GM19324 (cell line): ENCODE data around the gene APC2.
A peak's percentile ranks its signal among the peaks of the same experiment; 100 is the strongest.

ENCODE experiments used
- ATAC-seq: cut with Tn5 transposase; IDR thresholded peaks from one replicate; pipeline ENCODE4 v1.9.1; 2021; ENCODE audit warnings: mild to moderate bottlenecking, moderate library complexity; ENCODE audit not compliant: unreplicated experiment, low FRiP score

APC2 gene, protein sequence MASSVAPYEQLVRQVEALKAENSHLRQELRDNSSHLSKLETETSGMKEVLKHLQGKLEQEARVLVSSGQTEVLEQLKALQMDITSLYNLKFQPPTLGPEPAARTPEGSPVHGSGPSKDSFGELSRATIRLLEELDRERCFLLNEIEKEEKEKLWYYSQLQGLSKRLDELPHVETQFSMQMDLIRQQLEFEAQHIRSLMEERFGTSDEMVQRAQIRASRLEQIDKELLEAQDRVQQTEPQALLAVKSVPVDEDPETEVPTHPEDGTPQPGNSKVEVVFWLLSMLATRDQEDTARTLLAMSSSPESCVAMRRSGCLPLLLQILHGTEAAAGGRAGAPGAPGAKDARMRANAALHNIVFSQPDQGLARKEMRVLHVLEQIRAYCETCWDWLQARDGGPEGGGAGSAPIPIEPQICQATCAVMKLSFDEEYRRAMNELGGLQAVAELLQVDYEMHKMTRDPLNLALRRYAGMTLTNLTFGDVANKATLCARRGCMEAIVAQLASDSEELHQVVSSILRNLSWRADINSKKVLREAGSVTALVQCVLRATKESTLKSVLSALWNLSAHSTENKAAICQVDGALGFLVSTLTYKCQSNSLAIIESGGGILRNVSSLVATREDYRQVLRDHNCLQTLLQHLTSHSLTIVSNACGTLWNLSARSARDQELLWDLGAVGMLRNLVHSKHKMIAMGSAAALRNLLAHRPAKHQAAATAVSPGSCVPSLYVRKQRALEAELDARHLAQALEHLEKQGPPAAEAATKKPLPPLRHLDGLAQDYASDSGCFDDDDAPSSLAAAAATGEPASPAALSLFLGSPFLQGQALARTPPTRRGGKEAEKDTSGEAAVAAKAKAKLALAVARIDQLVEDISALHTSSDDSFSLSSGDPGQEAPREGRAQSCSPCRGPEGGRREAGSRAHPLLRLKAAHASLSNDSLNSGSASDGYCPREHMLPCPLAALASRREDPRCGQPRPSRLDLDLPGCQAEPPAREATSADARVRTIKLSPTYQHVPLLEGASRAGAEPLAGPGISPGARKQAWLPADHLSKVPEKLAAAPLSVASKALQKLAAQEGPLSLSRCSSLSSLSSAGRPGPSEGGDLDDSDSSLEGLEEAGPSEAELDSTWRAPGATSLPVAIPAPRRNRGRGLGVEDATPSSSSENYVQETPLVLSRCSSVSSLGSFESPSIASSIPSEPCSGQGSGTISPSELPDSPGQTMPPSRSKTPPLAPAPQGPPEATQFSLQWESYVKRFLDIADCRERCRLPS (N-terminal part only)

DNA sequence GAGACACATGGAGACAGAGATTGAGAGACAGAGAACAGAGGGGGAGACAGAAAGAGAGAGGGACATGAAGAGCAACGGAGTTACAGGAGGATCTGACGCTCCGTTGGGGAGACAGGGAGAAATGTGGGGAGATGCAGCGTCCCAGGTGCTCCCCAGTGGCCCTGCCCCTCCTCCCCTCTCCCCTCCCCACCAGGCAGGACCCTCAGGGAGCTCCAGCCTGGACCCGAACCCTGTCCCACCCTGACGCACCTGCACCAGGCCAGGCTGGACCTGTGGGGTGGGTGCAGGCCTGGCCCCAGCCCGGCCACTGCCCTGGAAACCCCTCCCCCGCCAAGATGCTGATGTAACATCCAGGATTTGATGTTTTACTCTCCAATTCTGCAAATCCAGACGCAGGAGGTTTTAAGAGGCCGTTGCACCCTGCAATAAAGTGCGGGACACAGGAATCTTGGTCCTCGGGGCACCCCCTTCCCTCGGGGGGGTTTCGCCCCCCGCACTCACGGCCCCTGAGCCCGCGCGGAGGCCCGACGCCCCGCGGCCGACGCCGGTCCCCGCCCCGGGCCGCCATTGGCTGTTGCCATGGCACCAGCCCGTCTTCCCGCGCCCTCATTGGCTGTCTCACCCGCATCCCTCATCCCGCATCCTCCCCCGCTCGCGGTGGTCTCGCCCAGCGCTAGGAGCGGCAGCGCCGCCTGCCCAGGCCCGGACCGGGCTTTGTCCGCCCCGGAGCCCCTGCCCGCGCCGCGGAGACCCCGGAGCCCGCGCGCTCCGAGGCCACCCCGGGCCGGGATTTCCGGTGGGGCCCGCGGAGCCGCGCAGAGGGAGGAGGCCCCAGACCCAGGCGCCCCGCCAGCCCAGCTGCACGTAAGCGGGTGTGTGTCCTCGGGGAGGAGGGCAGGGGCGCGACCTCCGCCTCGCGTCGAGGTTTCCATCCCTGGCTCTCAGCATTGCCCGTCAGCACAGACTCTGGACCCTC, at the start of gene APC2:
Gene APC2, plus strand, starts transcription at position 655 of the 976 bp plus-strand sequence. CDS start 2,881 bp downstream, outside the sequence.
- ATAC-seq: no peak

DNA sequence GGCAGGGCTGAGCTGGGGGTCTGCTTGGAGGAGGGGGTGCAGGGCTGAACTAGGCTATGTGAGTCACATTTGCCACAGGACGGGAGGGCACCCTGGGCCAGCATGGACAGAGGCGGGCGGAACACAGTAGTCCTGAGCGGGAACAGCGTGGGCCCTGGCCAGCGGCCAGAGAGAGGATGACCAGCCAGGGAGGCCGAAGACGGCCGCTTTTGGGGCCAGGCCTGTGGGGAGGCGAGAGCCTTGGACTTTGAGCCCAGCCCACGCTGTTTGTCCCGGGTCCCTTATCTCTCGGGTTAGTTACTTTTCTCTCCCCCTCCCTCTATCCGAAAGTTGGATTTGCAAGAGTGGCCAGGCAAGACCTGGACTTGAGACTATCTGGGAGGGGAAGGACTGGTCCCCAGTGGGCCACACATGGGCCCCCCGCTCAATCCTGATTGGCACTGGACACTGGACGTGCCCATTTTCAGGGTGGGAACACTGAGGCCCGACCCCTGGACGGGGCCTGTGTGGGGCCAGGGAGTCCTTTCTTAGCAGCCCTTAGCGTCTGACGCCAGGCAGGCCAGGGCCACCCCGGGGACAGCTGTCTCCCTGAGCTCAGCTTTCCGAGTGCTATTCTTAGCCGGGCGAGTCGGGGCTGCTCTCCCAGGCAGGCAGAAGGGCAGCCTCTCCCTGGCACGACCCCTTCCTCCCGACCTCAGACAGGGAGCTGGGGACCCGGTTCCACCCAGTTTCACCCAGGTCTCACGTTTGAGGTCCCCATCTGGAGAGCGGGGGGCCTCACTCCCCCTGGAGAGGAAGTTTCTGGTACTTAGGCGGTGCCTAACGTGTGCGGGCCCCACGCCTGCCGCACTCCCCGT, 49.4 kb upstream of the APC2 start:
- ATAC-seq: no peak

DNA sequence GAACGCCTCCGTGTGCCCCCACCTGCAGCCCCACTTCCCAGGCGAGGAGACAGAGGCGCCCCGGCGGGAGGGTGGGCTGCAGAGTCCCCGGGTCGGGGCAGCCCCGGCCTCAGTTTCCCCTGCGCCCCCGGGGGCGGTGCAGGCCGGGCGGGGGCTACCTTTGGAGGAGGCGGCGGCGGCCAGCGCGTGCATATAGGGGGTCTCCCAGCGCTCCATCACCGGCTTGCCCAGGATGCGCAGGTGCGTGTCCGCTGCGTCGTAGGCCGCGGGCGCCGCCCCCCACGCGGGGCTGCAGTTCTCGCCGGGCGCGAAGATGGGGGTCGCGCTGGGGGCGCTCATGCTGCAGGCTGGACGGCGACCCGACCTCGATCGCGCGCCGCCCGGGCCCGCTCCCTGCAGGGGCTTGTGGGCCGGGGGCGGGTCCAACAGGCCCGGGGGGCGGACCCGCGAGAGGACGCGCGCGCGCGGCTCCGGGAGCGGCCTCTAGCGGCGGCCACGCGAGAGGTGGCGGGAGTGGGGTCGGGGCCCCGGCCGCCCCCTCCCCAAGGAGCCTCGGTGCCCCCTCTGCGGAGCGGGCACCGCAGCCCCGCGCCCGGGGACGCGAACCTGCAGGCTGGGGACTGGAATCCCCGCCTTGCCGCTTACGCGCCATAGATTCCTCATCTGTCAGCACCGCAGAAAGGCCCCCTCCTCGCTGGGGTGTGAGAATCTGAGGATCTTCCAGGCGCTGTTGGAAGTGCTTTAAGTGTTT, 48.6 kb upstream of the APC2 start, which contains the start of gene GAMT:
Gene GAMT, minus strand, starts transcription at position 405 of the 751 bp plus-strand sequence. Its CDS starts 66 bp downstream, at position 339.
- no peak for ATAC-seq

DNA sequence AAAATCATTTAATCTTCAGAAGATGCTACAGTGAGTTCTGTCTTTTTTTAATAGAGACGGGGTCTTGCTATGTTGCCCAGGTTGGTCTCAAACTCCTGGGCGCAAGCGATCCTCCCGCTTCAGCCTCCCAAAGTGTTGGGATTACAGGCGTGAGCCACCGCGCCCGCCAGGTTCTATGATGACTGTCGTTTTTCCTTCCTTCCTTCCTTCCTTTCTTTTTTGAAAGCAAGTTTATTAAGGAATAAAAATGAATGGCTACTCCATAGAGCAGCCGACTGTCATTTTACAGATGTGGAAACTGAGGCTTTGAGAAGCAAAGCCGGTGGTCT, 48.1 kb upstream of the APC2 start:
- ATAC-seq: no peak

DNA sequence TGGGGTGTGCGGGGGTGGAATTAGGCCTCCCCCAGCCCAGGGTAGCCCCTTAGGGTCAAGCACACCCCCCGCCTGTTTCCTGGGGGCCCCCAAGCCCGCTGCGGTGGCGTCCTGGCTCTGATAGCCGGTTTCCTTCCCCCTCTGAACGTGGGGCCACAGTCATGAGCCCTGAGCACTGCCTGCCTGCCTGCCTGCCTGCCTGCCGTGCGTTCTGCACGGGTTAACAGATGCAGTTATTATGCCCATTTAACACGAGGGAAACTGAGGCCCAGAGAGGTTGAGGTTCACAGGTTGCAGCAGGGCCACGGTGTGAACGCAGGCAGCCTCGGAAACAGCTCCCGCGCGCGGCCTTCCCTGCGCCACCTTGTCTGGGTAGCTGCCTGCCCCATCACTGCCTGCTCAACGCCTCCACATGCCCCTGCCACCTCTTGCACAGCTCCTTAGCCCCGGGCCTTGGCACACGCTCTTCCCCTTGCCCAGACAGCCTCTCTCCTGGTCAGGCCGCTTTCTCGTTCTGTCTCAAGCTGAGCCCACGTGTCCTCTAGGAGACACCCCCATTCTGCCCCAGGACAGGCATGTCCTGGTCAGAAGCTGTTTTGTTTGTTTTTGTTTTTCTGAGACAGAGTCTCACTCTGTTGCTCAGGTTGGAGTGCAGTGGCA, 47.4 kb upstream of the APC2 start:
- no peak for ATAC-seq

DNA sequence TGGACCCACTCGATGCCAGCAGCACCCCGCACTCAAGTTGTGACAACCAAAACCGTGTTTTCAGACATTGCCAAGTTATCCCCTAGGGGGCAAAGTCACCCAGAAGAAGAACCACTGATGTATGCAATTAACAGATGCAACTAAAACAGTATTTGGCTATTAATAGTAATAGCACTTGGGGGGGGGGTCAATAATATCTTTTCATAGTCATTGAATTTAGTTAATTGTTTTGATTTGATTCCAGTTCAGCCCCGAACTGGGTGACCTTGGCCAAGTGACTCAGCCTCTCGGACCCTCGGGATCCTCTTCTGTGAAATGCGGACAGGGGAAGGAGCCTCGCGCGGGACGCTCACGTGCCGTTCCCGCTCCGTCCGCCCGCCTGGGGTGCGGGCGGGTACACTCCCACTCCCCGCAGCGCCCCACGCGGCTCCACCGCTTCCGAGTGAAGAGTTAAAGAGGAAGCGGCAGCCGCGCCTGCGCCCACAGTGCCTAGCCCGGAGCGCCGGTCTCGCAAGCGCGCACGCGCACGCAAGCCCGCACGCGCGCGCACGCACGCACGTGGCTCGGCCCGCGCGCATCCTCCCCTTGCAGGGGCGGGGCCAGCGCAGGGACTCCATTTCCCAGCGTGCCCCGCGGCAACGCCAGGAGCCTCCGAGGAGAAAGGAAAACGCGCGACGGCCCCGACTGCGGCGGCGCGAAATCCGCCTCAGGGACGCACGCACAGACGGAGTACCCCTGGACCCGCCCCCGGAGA, 43.0 kb upstream of the APC2 start:
- ATAC-seq: peak; percentile 85

DNA sequence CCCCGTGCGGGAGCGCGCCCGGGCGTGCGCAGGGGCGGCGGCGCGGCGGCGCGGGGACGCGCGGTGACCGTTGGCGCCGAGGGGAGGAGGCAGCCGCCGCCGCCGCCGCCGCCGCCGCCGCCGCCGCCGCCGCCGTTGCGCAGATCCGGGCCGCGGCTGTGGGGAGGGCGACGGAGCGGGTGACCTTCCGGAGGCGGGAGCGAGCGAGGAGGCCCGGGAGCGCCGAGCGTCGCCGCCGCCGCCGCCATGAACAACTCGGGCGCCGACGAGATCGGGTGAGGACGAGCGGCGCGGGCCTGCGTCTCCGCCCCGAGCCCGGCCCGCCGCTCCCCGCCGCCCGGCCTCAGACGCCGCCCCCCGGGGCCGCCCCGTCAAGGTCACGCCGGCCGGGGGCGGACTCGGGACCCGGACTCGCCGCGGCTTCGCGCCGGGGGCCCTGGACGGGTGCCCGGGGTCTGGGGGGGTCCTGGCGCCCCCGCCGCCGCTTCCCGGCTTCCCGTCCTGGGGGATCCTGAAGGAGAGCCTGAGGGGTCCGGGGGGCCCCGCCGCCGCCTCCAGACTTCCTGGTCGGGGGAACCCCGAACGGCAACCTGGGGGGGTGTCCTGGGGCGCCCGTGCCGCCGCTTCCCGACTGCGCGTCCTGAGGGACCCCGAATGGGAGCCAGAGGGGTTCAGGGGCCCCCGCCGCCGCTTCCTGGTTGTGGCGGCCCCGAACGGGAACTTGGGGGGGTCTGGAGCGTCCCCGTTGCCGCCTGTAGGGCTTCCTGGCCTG, 42.2 kb upstream of the APC2 start, which contains the start of gene DAZAP1:
Gene DAZAP1, plus strand, starts transcription at position 59 of the 772 bp plus-strand sequence. Its CDS starts 188 bp downstream, at position 247.
- peak; percentile 29 for ATAC-seq

DNA sequence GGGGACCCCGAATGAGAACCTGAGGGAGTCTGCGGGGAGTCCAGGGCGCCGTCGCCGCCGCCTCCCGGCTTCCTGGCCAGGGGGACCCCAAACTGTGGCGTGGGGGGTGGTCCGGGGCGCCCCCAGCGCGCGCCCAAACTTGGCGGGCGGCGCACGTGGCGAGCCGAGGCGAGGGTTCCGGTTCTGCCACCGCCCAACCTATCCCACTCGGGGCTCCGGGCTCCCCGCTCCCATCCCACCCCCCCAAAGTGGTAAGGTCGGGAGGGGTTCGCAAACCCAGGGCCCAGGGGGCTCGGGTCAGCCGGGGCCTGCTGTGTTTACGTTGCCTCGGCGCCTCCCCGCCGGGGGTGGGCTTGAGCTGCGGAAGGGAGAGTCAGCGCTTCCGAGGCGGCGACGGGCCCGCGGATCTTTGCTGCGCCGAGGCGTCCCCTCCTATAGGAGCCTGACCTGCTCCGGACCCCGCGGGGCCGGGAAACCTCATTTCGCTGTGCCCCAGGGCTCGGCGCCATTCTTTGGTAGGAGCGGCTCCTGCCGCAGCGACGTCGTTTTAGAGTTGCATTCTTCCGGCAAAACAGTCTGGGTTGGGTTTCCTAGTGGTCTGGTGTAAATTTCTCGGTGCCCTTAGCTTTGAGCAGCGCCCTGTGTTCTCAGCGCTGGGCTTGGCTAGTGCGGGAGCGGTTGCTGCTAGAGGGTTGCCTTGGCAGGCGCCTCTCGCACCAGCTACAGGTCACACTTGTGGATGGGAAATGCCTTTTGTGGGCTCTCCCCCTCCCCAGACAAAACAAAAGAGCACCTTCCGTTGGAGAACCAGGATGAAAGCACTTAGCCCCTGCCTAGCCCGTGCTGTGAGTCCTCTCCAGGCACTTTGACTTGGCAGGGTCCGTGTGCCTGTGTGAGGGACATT, 41.4 kb upstream of the APC2 start:
- peak; percentile 4 for ATAC-seq

DNA sequence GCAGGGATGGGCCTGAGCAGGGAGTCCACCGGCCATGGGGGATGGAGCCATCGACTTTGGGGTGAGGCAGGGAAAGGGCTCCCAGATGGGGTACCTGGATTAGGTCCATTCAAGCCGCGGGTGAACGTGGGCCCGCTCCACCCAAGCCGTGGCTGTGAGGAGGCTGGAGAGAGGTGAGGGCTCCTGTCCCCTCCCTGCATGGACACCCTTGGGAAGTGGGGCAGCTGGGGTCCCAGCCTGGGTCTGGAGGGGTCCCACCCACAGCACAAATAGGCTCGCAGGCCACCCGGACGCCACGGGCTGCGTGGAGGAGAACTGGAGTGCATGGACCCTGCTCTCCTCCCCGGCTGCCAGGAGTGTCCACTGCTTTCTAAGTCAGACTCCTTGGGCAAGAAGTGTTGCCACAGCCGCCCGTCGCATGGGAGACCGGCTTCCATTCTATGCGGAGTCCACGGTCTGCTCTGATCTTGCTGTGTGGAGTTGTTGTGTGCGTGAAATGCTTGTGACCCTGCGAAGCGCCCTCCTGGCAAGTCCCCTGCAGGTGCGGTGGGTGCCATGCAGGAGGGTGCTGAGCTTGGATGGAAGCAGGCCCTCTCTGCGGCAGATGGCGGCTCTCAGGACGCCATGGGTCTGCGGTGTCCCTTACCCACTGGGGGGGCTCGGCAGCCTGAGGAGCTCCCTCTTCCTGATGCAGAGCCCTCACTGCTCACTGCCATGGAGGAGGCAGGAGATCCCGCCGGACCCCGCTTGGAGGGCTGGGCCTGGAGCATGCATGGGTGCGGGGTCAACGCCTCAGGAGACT, 40.5 kb upstream of the APC2 start:
- no peak for ATAC-seq

DNA sequence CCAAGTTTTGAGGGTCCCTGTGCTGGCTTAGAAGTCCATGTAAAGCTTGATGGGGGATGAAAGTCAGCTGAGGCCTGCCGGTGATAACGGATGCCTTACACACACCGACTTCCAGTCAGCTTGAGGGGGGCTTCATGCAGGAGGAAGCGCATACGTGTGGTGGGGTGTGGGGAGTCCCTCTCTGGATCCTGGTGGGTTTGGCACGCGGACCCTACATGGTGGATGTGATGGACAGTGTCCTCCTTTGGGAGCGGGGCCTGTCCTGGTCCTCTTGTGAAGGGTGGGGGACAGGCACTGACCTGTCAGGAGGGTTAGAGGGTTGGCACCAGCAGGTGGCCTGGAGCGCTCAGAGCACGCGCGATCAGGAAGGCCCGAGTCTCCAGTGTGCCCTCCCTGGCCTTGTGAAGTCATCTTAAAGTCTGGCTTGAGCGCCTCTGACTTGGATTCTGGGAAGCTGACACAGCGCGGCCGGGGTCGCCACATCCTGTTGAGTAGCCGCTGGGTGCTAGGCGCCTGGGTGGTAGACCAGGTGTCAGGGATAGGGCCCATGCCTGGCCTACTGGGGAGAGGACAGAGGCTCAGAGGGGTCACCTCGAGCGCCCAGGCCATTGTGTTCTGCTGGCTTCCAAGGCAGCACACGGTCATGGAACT, 39.7 kb upstream of the APC2 start:
- ATAC-seq: no peak

DNA sequence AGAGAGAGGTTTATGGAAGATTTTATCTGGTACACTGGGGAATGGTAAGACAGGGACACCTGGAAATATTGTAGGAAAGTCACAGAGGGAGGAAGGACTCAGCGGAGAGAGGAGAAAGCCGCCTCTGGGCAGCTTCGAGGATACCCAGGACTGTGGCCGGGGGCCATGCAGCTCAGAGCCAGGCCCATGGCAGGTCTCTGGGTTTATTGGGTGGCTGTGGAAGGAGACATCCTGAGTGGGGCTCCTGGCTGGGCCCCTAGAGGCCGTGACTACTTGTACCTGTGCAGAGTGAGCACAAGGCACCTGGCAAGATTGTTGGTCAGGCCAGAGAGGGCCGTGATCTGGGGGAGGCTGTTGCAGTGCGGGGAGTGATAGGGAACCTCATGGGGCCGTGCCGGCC, 39.1 kb upstream of the APC2 start:
- ATAC-seq: no peak

DNA sequence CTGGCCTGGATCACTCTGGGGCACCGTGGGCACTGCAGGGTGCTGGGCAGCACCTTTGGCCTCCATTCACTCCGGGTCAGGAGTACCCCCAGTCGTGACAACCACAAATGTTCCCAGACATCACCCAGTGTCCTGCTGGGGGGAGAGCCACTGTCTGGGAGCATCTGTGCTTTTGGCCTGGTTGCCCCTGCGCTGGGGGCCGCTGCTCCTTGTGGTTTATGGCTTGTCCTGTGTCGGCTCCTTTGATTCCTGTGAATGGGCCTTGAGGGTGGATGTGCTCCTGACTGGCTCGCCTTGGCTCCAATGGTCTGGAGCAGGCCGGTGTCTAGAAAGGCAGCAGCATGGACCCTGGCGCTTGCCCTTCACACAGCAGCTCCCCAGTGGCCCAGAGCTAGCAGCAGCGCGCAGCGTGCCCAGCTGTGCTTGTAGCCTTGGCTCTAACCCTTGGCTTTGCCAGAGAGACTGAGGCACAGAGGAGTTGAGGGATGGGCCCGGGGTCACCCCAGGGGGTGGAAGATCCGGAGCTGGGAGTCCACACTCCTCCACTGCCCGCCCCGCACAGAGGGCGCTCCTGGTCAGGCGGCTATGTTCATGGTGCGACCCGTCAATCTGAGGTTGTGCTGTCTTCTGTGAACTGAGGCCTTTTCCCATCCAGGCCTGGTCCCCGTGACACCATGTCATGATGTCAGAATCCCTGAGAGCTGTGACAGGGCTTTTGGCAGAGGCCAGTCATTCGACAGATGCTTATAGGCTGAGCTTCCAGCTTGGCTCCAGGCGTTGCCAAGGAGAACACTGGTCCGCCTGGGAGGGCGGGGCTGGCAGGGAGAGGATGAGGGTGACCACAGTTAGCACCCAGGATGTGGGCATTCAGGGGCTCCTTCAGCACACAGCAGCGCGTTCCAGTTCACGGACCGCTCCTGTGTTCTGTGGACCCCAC, 38.4 kb upstream of the APC2 start:
- ATAC-seq: no peak
